ENCODE data around the gene ZACN.
A peak's percentile ranks its signal among the peaks of the same experiment; 100 is the strongest.
"Not testable (repeated sequence)": the region's sequence is repeated elsewhere in the genome, so short reads cannot be mapped to it uniquely, and the experiment has no call there.

The ZACN gene

DNA sequence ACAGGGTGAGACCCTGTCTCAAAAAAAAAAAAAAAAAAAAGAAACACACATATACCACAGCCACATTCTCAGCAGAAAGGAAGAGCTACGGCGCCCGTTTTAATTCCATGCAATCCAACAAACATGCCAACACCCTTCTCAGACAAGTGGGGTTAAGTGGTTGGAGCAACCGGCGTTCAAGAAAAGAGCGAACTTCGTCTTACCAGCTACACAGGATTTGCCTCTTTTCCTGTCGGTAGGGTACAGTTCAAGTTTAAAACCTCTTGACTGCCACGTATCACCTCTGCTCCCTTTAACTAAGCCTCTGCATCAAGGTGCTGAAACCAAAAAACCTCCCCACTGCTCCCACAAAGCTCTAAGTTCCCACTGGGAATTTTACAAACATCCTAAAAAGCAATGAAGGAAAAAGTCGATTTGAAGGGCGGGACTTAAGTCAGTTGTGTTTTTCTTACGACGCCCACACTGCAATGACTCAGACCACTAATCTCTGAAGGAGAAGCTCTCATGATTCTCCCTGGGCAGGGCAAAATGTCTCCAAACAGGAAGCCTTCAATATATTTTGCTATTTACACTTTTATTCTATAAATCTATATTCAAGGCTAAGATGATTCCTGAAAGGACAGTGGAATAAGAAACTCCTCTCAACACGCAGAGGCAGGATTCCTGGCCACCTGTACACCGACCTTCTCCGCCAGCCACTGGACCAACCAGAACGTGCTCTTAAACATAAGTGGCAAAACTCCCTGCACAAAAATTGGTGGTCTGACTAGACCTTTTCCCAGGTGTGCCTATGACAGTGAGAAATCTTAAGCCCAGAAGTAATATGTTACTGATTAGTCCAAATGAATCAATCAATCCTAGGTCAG, 25.5 kb upstream of the ZACN start:
- DNase-seq (ENCODE audit: low spot score) (peak; percentile 20), FAIRE-seq (no peak)

DNA sequence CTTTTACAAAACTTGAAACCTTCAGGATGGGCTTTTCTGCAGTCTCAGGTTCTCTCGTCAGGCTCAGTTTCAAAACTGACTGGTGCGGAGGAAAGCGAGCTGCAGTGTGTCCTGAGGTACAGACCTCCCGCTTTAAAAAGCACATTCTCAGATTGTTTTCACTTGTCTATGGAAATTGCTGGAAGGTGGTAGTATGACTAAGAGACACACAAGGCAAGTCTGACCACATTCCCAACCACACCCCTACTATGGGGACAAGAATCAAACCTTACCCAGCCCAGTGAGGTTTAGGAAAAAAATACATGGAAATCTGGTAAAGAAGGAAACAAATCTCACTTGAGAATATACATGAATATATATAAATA, 24.9 kb upstream of the ZACN start:
- peak; percentile 27 for DNase-seq (ENCODE audit: low spot score)
- FAIRE-seq, result peak; percentile 33

GRCh38 chr17:76056882-76057281, 22.1 kb upstream of the ZACN start:
- DNase-seq (ENCODE audit: low spot score), result no peak
- FAIRE-seq, result no peak

DNA sequence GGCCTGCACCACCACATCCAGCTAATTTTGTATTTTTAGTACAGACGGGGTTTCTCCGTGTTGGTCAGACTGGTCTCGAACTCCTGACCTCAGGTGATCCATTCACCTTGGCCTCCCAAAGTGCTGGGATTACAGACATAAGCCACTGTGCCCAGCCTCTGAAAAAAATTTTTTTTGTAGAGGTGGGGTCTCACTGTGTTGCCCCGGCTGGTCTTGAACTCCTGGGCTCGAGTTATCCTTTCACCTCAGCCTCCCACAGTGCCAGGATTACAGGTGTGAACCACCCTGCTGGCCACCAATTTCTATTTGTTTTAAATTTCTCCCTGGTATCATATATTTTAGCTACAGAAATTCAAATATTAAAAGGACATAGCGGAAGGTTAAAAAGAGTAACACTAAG, 20.7 kb upstream of the ZACN start:
- FAIRE-seq; DNase-seq (ENCODE audit: low spot score): not testable (repeated sequence)

DNA sequence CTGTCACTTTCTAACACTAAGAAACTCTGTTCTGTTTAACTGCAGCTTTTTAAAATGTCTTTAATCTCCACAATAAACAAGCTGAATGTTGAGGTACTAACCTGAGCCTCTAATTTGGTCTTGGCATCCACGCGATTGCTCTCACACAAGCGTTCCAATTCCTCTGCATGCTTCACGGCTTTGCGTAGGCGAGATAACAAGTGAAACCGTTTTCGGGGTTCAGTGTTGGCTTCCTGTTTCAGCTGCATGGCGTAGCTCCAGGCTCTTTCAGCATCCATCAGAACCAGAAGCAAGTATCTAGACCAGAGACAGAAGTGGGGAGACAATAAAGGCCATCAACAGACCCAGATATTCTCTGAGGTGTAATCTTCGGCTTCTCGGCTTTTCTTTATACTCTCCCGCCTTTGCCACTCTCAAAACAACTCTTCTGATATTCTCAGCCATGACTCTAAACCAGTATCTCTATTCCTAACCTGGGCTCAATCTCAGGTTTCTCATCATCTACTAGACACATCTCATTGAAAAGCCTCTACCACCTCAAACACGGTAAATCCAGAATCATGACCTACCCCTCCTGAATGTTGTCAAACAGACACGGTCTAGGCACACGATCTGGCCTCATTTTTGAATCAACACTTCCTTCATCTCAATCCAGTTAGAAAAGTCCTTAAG, 15.0 kb upstream of the ZACN start:
- FAIRE-seq, result no peak
- DNase-seq (ENCODE audit: low spot score), result no peak

DNA sequence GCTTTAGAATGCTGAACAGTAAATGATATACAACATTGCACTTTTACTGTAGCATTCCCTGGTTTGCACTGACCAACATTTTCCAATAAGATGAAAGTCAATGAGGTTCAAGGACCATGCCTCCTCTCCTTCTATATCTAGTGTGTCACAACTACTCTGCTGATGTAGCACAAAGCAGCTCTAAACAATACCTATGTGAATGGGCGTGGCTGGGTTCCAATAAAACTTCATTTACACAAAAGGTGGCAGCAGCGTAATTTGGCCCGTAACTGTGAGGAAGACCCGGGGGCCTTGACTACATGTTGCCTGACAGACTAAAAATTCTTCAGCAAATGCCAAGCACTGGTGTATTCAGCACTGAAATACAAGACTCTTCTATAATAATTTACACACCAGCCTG, 13.2 kb upstream of the ZACN start:
- DNase-seq (ENCODE audit: low spot score) (no peak), FAIRE-seq (no peak)

- no peak for FAIRE-seq
- no peak for DNase-seq (ENCODE audit: low spot score)
Measured at GRCh38 chr17:76071531-76072147, 7.3 kb upstream of the ZACN start.

DNA sequence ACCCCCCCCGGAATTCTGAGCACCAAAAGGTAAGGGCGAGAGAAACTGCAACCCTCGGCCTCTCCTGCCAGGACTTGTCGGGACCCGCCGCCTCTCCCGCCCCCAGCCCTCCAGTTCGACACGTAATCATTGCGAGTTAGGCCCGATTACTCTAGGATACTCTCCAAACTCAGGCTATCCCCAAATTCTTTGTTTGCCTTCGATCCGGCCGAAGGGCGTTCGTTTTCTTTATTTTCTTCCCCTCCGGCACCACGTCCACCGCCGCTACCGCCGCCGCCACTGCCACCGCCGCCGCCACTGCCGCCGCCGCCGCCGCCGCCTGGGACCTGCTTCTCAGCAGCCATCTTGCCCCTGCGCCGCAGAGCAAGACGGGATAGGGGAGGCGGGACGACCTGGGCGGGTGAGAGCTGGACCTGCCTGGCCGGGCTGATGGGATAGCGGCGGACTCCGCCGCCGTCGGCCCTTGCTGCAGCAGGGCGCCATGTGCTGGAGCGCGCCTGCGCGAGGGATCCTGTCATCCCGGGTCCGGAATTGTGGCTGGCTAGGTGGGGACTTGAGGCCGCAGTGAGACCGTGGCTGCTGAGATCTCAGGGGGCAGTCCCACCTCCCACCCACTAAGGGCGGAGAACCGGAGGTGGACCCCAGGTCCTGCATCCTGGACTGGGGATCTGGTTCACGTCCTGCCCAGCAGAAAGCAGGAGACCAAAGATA, 6.7 kb upstream of the ZACN start, which contains the start of gene SRP68:
Gene SRP68 (minus strand): TSS at position 370 of the 711 bp plus-strand sequence. CDS start 26 bp downstream, at position 344.
- FAIRE-seq (no peak), DNase-seq (ENCODE audit: low spot score) (peak; percentile 82)

- no peak for DNase-seq (ENCODE audit: low spot score)
- no peak for FAIRE-seq
Measured at GRCh38 chr17:76074390-76075363, 4.3 kb upstream of the ZACN start, which contains the start of gene GALR2. Gene GALR2 (plus strand): TSS chr17:76074781. CDS start chr17:76074884, 103 bp downstream.

GRCh38 chr17:76075364-76076145, 3.4 kb upstream of the ZACN start:
- DNase-seq (ENCODE audit: low spot score) (no peak), FAIRE-seq (no peak)

DNA sequence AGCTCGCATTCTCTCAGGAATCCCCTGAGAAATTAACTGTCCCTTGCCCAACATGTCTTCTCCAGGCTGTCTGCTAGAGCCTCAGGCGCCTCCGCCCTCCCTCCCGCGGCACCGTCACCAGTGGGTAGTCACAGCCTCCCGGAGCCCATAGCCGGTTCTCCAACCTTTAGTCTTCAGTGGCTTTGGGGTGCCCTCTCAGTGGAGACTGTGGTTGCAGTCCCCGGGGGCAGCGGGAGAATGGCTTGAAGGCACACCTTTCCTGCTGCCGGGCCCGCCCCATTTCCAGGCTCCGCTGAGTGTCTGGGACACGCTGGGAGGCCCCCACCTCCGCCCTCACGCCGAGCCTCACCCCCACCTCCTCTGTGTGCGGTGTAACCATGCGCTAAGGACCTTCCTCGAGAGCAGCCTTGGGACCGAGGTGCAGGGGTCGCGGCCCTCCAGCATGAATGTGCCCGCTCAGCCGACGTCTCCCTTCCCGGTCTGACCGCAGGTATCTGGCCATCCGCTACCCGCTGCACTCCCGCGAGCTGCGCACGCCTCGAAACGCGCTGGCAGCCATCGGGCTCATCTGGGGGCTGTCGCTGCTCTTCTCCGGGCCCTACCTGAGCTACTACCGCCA, 2.7 kb upstream of the ZACN start:
- FAIRE-seq (no peak), DNase-seq (ENCODE audit: low spot score) (no peak)

GRCh38 chr17:76076765-76077583, 2.0 kb upstream of the ZACN start:
- FAIRE-seq (no peak), DNase-seq (ENCODE audit: low spot score) (no peak)

GRCh38 chr17:76077584-76078110, 1.3 kb upstream of the ZACN start:
- no peak for FAIRE-seq
- DNase-seq (ENCODE audit: low spot score), result no peak

DNA sequence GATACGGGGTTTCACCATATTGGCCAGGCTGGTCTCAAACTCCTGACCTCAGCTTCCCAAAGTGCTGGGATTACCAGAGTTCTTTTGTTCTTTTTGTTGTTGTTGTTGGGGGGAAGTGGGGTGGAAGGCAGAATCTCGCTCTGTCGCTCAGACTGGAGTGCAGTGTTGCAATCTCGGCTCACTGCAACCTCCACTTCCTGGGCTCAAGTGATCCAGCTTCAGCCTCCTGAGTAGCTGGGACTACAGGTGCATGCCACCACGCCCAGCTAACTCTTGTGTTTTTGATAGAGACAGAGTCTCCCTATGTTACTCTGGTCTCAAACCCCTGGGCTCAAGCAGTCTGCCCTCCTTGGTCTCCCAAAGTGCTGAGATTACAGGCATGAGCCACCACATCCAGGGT, 612 bp upstream of the ZACN start:
- DNase-seq (ENCODE audit: low spot score); FAIRE-seq: not testable (repeated sequence)

- DNase-seq (ENCODE audit: low spot score) (no peak), FAIRE-seq (no peak)
Measured at GRCh38 chr17:76079535-76079955, 563 bp downstream of the ZACN start.

GRCh38 chr17:76079956-76080767, 1.2 kb downstream of the ZACN start:
- DNase-seq (ENCODE audit: low spot score), result no peak
- FAIRE-seq, result no peak

GRCh38 chr17:76080768-76081287, 1.8 kb downstream of the ZACN start:
- no peak for FAIRE-seq
- DNase-seq (ENCODE audit: low spot score), result no peak
